ENCODE results near the gene STAT6. TPM values are rescaled to one million over a fixed set of nuclear protein-coding genes. Genes with fewer than 3 reads are reported as not detected.
"Not testable (repeated sequence)": the region's sequence is repeated elsewhere in the genome, so short reads cannot be mapped to it uniquely, and the experiment has no call there.

STAT6 gene
- total RNA-seq, 1 donor from 2014 or later, result 46.2 TPM

DNA sequence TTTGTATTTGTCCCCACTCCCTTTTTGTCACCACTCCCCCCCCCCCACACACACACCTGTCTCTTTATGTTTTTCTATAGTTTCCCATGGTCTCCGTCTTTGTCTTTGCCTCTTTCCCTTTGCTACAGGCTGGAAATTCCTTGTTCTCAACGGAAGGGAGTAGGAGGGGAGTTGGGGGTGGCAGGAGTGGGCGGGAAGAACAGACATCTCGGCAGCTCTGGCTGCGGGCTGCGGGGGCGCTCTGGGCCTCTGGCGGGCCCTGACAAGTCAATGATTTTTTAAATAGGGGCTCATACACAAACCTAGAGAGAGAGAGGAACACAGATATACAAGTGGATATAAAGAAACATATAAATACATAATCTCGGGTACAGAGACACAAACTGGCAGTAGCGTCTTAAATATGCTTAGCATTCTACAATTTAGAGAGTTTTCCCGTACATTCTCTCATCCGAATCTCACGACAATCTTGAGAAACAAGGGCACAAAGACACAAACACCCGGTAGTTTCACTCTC lies 24.6 kb downstream of the STAT6 start:
- peaks cover 54% of the 10 kb centered on the region for H3K4me1 ChIP-seq
- TF ChIP-seq, protein P1, sequence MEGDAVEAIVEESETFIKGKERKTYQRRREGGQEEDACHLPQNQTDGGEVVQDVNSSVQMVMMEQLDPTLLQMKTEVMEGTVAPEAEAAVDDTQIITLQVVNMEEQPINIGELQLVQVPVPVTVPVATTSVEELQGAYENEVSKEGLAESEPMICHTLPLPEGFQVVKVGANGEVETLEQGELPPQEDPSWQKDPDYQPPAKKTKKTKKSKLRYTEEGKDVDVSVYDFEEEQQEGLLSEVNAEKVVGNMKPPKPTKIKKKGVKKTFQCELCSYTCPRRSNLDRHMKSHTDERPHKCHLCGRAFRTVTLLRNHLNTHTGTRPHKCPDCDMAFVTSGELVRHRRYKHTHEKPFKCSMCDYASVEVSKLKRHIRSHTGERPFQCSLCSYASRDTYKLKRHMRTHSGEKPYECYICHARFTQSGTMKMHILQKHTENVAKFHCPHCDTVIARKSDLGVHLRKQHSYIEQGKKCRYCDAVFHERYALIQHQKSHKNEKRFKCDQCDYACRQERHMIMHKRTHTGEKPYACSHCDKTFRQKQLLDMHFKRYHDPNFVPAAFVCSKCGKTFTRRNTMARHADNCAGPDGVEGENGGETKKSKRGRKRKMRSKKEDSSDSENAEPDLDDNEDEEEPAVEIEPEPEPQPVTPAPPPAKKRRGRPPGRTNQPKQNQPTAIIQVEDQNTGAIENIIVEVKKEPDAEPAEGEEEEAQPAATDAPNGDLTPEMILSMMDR (IDR thresholded peaks at IDR 0.05; ENCODE audit: borderline replicate concordance), result peak; percentile 45

DNA sequence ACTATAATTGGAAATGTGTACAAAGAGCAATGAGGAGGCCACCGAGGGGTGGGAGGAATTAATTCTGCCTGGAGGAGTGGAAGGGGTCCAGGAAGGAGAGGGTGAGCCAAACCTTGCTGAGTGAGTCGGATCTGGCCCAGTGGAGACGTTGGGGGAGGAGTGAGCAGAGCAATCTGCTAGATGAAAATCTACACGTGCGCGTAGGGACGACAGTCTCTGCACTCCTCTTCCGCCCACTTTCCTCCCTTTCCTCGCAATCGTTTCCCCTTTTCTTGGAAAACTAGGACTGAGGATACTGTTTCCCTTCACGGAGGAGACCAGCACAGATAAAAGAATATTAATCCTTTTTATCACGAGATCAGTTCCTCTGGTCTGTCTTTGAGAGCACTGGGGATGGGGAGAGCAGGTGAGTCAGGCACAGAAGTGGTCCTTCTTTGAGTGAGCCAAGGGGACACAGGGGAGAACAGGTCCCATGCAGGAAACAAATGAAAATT lies 25.1 kb downstream of the STAT6 start:
- intact Hi-C loops (cut with micrococcal nuclease), result no loop called here
- H3K4me3 ChIP-seq, result peak overlapping the region; percentile 95
- DNase-seq, result no peak
- H3K4me1 ChIP-seq, result peaks cover 49% of the 10 kb centered on the region
- TF ChIP-seq, protein P1 (IDR thresholded peaks at IDR 0.05; ENCODE audit: borderline replicate concordance), result no peak
- H3K27ac ChIP-seq (replicated peaks), result peak overlapping the region; percentile 100
- no peaks in the 10 kb centered on the region for H3K9me3 ChIP-seq (replicated peaks)
- no peaks in the 10 kb centered on the region for H3K27me3 ChIP-seq (ENCODE audit: low read depth)
- H3K36me3 ChIP-seq, result peaks cover 3% of the 10 kb centered on the region

More for the DNA sequence above, 24.6 kb downstream of the STAT6 start:
- Histone ChIP-seq H3K36me3 (peaks cover 8% of the 10 kb centered on the region), H3K4me3 (peak overlapping the region; percentile 95), H3K27me3 (ENCODE audit: low read depth) (no peaks in the 10 kb centered on the region), H3K27ac (replicated peaks) (peak overlapping the region; percentile 100), H3K9me3 (replicated peaks) (no peaks in the 10 kb centered on the region)
- intact Hi-C loops (cut with micrococcal nuclease), result no loop called here
- peak; percentile 74 for DNase-seq

DNA sequence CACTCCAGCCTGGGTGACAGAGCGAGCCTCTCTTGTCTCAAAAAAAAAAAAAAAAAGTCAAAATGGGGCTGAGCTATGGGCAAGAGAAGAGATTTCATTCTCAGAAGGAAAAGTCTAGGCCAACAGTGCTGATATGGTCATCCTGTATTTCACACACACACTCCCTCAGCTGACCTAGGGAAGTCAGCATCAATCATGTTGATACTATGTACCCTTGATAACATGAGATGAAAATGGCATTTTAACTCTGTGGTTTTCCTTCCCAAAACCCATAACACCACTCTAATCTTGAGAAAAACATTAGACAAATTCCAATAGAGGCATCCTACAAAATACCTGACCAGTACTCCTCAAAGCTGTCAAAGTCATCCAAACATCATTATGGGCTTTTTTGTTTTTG lies 30.3 kb downstream of the STAT6 start:
- Histone ChIP-seq H3K4me3 (no peak overlapping the region), H3K9me3 (replicated peaks) (no peaks in the 10 kb centered on the region), H3K27me3 (ENCODE audit: low read depth) (no peaks in the 10 kb centered on the region), H3K27ac (replicated peaks) (no peak overlapping the region), H3K4me1 (peaks cover 21% of the 10 kb centered on the region), H3K36me3 (no peaks in the 10 kb centered on the region)
- intact Hi-C loops (cut with micrococcal nuclease), result no loop called here
- TF ChIP-seq, protein P1 (IDR thresholded peaks at IDR 0.05; ENCODE audit: borderline replicate concordance), result no peak
- DNase-seq, result no peak

DNA sequence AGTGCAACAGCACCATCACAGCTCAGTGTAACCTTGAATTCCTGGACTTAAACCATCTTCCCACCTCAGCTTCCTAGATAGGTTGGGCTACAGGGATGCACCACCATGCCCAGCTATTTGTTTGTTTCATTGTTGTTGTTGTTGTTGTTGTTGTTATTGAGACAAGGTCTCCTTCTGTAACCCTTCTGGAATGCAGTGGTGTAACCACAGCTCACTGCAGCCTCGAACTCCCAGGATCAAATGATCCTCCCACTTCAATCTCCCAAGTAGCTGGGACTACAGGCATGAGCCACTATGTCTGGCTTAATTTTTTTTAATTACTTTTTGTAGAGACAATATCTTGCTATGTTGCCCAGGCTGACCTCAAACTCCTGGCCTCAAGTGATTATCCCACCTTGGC lies 31.3 kb downstream of the STAT6 start:
- no peak for DNase-seq
- H3K27ac ChIP-seq (replicated peaks), result peak overlapping the region; percentile 89
- H3K27me3 ChIP-seq (ENCODE audit: low read depth), result no peaks in the 10 kb centered on the region
- peaks cover 18% of the 10 kb centered on the region for H3K4me1 ChIP-seq
- intact Hi-C loops (cut with micrococcal nuclease), result no loop called here
- no peaks in the 10 kb centered on the region for H3K36me3 ChIP-seq
- TF ChIP-seq, protein P1 (IDR thresholded peaks at IDR 0.05; ENCODE audit: borderline replicate concordance), result no peak
- peak overlapping the region; percentile 84 for H3K4me3 ChIP-seq
- H3K9me3 ChIP-seq (replicated peaks), result no peaks in the 10 kb centered on the region

DNA sequence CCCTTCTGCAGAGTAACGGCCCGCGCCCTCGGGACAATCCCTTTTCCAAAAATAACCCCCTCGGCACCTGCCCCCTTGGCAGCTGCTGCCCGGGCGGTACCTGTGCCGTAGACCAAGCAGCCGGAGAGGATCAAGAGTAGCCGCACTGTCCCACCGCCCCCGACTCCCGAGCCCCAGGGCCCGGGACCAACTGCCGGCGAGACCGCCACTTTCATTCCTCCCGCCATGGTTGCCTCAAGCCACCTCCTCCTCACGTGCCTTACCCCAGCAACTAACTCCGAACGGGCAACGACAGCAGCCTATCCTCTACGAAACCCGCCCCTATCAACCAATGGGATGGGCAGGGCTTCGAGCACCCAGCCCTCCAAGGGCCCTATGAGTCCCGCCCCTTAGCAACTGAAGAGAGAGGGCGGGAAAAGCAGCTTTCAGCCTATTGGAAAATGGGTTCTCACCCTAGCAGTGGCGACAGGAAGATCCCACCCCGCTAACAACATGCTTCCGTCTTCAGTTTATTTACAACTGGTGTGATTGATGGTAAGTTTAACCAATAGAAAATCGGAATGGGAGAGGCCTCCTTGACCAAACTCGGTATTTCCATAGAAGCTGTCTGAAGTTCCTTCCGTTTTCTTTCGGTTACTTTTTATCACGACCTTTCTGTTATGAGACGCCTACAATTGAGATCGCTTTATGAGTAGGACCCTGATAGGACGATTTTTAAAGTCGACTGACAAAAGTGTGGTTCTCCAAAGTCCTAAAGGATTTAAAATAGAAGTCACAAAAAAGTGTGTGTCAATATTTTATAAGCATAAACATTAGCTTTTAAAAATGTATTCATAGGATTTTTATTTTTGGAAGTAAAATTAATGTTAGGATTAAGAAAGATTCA lies 32.4 kb downstream of the STAT6 start, which contains the start of gene NEMP1:
TSS of gene NEMP1 (minus strand) at position 273 of the 886 bp plus-strand sequence. CDS start at position 227, 46 bp downstream.
- H3K36me3 ChIP-seq, result no peaks in the 10 kb centered on the region
- H3K4me3 ChIP-seq, result peak within 1 kb of the TSS; percentile 84
- H3K27ac ChIP-seq (replicated peaks), result peak within 1 kb of the TSS; percentile 89
- intact Hi-C loops (cut with micrococcal nuclease), result no loop called here
- H3K9me3 ChIP-seq (replicated peaks), result no peaks in the 10 kb centered on the region
- TF ChIP-seq, protein P1 (IDR thresholded peaks at IDR 0.05; ENCODE audit: borderline replicate concordance), result no peak
- no peaks in the 10 kb centered on the region for H3K27me3 ChIP-seq (ENCODE audit: low read depth)
- peak; percentile 94 for DNase-seq
- H3K4me1 ChIP-seq, result peaks cover 18% of the 10 kb centered on the region

DNA sequence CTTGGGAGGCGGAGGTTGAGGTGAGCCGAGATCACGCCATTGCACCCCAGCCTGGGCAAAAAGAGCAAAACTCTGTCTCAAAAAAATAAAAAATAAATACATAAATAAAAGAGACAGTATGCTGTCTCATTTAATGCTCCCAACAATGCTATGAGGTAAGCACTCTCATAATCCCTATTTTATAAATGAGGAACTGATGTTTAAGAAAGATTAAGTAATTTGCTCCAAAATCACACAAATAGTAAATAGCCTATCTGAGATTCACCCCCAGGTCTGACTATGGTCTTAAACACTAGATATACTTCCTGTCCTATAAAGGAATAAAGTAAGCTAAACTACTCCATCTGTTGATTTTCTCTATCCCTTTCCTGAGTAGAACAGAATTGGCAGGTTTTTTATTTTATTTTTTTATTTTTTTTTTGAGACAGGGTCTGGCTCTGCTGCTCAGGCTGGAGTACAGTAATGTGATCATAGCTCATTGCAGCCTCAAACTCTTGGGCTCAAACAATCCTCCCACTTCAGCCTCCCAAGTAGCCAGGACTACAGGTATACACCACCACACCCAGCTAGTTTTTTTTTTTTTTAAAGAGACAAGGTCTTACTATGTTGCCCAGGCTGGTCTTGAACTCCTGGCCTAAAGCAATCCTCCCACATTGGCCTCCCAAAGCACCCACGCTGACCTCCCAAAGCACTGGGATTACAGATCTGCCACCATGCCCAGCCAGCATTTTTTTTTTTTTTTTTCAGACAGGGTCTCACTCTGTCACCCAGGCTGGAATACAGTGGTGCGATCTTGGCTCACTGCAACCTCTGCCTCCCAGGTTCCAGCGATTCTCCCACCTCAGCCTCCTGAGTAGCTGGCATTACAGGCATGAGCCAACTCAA lies 37.4 kb downstream of the STAT6 start:
- H3K27me3 ChIP-seq (ENCODE audit: low read depth); H3K27ac ChIP-seq (replicated peaks); H3K9me3 ChIP-seq (replicated peaks); intact Hi-C loops (cut with micrococcal nuclease); H3K4me3 ChIP-seq; DNase-seq: not testable (repeated sequence)
- Histone ChIP-seq H3K4me1 (peaks cover 17% of the 10 kb centered on the region), H3K36me3 (peaks cover 24% of the 10 kb centered on the region)
